Skeletal muscle satellite cell (primary cell): ENCODE results near the gene FBXO44.

Source experiments
- H3K27me3 ChIP-seq: 2 replicates; pipeline ENCODE4 v1.7.0; 2013; ENCODE audit warnings: low read length; ENCODE audit not compliant: control insufficient read depth, insufficient read depth
- H3K36me3 ChIP-seq: 2 replicates; pipeline ENCODE4 v1.7.0; 2013; ENCODE audit warnings: mild to moderate bottlenecking, control low read depth, low read length; ENCODE audit not compliant: insufficient read depth
- H3K4me1 ChIP-seq: 2 replicates; pipeline ENCODE4 v1.7.0; 2013; ENCODE audit warnings: low read length; ENCODE audit not compliant: control insufficient read depth, insufficient read depth
- H3K4me2 ChIP-seq: 2 replicates; pipeline ENCODE4 v1.7.0; 2013; ENCODE audit warnings: mild to moderate bottlenecking, low read length
- H3K4me3 ChIP-seq: 2 replicates; pipeline ENCODE4 v1.7.0; 2013; ENCODE audit warnings: low read length
- H3K9ac ChIP-seq: 2 replicates; pipeline ENCODE4 v1.7.0; 2013; ENCODE audit warnings: mild to moderate bottlenecking, low read depth, low read length, moderate library complexity
- H3K9me3 ChIP-seq: replicated peaks from 2 replicates; pipeline ENCODE4 v1.7.0; 2013; ENCODE audit warnings: mild to moderate bottlenecking, control low read depth, low read length

Gene FBXO44

DNA sequence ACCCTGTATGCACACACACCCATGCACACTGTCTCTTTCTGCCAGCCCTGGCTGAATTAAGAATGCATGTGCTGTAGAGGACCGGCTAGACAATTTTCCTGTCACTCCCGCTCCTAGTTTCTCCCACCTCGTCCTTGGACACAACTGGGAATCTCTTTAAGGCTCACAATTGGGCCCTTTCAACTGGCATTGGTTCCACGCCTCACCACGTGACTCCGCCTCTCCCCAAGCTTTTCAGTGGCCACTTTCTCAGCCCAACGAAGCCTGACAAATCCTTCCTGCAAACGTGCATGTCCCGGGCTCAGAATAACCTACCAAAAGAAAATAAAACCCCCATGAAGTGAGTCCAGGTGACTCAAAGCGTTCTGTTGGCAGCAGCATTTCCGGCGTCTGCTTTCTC, 34.3 kb upstream of the FBXO44 start:
- no peaks in the 10 kb centered on the region for H3K36me3 ChIP-seq
- no peaks in the 10 kb centered on the region for H3K4me1 ChIP-seq
- no peak overlapping the region for H3K4me3 ChIP-seq
- H3K27me3 ChIP-seq: peaks cover 40% of the 10 kb centered on the region
- H3K9me3 ChIP-seq: no peaks in the 10 kb centered on the region
- H3K4me2 ChIP-seq: no peak overlapping the region
- H3K9ac ChIP-seq: no peak overlapping the region

DNA sequence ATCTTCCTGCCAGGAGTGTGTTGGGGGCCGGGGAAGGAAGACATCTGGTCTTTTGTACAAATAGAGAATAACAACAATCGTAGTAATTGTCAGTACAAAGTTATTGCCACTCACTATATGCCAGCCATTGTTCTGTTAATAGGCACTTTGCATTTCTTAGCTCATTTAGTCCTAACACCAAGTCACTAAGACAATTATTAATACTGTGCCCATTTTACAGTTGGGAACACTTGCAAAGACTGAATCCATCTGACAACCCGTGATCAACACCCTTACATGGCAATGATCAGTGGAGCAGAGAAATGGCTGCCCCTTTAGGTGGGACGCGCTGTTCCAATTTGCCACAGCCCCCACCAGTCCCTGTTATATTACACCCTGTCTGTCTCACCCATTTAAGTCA, 33.8 kb upstream of the FBXO44 start:
- Histone ChIP-seq H3K4me2 (no peak overlapping the region), H3K4me1 (no peaks in the 10 kb centered on the region), H3K36me3 (no peaks in the 10 kb centered on the region), H3K4me3 (no peak overlapping the region), H3K9ac (no peak overlapping the region), H3K27me3 (peaks cover 45% of the 10 kb centered on the region), H3K9me3 (no peaks in the 10 kb centered on the region)

DNA sequence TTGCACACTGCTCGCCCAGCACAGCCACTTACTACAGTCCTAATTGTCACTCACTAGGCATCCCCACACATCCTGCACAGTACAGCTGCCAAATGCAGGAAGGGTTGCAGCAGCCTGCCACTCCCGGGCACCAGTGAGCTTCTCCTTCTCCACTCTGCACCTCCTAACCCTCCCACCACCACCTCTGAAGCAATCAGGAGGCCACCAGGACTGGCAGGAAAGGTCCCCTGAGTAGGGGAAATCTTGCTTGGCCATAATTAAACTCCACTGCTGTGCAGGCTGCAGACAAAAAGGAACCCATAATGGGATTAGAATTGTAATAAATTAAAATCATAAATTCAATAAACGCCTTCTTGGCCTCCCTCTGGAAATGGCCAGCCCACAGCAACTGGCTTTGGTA, 32.3 kb upstream of the FBXO44 start:
- Histone ChIP-seq H3K4me3 (no peak overlapping the region), H3K27me3 (peaks cover 34% of the 10 kb centered on the region), H3K9me3 (no peaks in the 10 kb centered on the region), H3K4me2 (no peak overlapping the region), H3K36me3 (no peaks in the 10 kb centered on the region), H3K9ac (no peak overlapping the region), H3K4me1 (no peaks in the 10 kb centered on the region)

DNA sequence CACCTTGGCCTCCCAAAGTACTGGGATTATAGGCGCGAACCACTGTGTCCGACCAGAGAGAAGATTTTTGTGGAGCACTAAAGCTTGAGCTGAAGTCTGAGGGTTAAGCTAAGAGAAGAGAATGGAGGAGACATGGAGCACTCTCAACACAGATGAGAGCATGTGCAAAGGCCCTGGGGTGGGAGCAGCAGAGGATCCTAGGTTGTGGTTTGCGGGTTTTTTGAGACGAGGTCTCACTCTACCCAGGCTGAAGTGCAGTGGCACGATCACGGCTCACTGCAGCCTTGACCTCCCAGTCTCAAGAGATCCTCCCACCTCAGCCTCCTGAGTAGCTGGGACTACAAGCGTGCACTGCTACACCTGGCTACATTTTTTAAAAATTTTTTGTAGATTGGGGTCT, 31.0 kb upstream of the FBXO44 start:
- Histone ChIP-seq H3K4me1 (no peaks in the 10 kb centered on the region), H3K4me2 (no peak overlapping the region), H3K36me3 (no peaks in the 10 kb centered on the region), H3K9me3 (no peaks in the 10 kb centered on the region), H3K4me3 (no peak overlapping the region), H3K27me3 (peaks cover 24% of the 10 kb centered on the region), H3K9ac (no peak overlapping the region)

DNA sequence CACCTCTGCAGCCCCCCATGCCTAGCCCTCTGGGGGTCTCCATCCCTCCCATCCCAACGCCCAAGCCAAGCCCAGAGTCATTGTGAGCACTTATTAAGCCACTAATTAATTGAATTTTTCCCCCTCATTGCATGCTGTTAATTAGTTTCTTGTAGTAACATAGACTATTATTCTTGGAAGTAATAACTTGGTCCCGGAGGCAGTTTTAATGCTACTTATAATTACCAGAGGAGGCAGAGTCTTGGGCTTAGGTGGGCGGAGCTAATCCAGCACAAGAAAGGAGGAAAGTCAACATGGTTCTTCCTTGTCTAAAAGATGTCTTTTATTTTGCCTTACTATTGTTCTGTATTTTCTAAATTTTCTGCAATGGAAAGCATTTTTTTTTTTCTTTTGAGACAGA, 28.1 kb upstream of the FBXO44 start:
- Histone ChIP-seq H3K9me3 (no peaks in the 10 kb centered on the region), H3K36me3 (no peaks in the 10 kb centered on the region), H3K9ac (no peak overlapping the region), H3K27me3 (peaks cover 31% of the 10 kb centered on the region), H3K4me2 (no peak overlapping the region), H3K4me3 (no peak overlapping the region), H3K4me1 (no peaks in the 10 kb centered on the region)

DNA sequence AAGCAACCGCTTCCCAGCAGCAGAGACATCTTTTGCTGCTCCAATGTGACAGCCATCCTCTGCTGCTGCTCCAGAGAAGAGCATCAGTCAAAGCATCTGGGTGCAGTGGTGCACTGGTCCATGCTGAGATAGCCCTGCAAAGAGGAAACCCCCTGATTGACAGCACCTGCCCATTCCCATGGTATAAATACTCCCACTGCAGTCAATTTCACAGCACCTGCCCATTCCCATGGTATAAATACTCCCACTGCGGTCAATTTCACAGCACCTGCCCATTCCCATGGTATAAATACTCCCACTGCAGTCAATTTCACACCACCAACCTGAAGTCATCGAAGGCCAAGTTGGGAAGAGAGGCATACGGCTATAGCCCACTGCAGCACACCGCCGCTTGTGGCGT, 25.9 kb upstream of the FBXO44 start:
- Histone ChIP-seq H3K4me3 (no peak overlapping the region), H3K4me2 (no peak overlapping the region), H3K4me1 (no peaks in the 10 kb centered on the region), H3K27me3 (peaks cover 32% of the 10 kb centered on the region), H3K36me3 (no peaks in the 10 kb centered on the region), H3K9ac (no peak overlapping the region), H3K9me3 (no peaks in the 10 kb centered on the region)

DNA sequence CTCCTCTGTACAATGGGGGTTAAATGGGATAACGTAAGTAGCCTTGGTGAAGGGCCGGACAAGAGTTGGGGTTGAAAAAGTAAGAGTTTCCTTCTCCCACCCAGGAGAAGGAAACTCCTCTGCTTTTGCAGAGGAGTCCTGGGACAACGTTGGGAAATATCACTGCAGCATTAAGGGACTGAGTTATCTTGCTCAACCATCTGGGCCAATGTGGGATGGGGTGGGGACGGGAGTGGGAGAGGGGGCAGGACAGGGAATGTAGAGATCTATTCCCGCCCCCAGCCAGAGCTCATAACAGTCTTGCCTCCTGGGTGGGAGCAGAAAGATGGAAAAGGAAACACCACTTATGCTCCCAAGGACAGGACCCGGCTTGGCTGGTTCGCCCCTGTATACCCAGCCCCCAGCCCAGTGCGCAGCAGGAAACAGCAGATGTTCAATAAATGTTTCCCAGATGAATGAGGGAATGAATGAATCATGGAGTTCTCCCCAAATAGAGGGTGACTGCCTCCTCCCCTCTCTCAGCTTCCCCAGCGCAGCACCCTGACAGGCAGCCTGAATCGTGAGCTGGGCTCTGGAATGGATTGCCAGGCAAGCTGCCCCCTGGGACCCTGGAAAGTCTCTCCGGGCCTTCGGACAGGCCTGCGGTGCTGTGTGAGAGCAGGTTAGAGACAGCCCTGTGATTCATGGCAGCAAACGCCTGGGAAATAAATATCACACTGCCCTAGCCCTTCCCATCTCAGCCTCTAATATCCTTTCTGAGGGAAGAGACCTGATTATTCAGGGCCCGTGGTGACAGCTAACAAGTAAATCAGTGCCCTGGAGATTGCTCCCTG, 25.3 kb upstream of the FBXO44 start:
- Histone ChIP-seq H3K4me1 (no peaks in the 10 kb centered on the region), H3K36me3 (no peaks in the 10 kb centered on the region), H3K27me3 (peaks cover 34% of the 10 kb centered on the region), H3K9ac (no peak overlapping the region), H3K4me3 (no peak overlapping the region), H3K4me2 (no peak overlapping the region), H3K9me3 (no peaks in the 10 kb centered on the region)

DNA sequence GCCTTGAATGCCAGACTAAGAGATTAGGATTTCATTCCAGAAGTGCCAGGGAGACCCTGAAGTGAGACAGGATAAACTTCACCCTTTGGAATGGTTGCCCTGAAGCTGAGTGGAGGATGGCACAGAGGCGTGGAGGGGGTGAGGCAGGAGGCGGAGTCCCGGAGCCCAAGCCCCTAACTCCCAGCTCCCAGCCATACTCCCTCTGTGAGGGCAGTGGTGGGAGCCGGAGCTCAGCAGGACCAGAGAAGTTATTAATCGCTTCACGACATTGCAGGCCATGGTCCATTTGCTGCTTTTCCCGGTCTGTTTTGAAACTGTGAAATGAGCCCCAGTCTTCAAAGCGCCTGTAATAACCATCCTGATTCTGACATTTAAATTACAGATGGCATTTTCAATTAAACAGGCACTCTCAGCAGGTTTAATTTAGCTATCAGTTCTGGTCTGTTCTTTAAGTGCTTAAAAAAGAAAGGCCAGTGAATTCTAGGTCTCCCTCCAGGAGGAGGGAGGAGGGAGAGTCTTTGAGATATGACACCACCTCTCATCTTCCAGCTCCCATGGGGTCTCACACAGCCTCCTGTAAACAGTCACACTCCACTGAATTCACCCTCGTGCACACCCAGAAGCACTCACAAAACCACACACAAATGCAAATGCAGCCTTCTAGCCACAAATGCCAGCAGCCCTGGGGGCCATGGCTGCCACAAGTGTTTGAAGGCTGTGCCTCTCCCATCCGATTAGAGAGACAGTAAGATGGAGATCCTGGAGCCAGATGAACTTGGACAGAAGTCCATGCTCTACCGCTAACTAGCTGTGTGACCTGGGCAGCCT, 20.1 kb upstream of the FBXO44 start:
- no peak overlapping the region for H3K4me2 ChIP-seq
- H3K9ac ChIP-seq: no peak overlapping the region
- no peak overlapping the region for H3K4me3 ChIP-seq
- H3K9me3 ChIP-seq: no peaks in the 10 kb centered on the region
- H3K27me3 ChIP-seq: peaks cover 49% of the 10 kb centered on the region
- no peaks in the 10 kb centered on the region for H3K36me3 ChIP-seq
- H3K4me1 ChIP-seq: no peaks in the 10 kb centered on the region

DNA sequence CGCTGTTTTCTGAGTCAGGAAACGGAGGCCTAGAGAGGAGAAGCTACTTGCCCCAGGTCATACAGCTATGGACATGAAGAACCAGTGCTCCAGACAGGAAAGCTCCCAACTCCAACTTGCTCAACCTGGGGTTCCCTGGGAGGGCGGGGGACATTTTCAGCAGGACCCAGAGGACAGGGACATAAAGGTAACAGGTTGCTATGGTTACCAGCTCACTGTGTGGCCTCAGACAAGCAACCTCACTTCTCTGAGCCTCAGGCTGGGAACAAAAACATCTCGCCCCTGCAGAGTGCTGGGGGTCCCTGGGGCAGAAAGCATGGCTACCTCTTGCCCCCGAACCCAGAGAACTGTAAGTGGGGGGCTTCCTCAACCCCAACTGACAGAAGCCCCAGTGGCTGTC, 16.6 kb upstream of the FBXO44 start:
- no peaks in the 10 kb centered on the region for H3K36me3 ChIP-seq
- H3K9me3 ChIP-seq: no peaks in the 10 kb centered on the region
- no peaks in the 10 kb centered on the region for H3K4me1 ChIP-seq
- H3K9ac ChIP-seq: no peak overlapping the region
- H3K27me3 ChIP-seq: peaks cover 43% of the 10 kb centered on the region
- no peak overlapping the region for H3K4me3 ChIP-seq
- H3K4me2 ChIP-seq: no peak overlapping the region

DNA sequence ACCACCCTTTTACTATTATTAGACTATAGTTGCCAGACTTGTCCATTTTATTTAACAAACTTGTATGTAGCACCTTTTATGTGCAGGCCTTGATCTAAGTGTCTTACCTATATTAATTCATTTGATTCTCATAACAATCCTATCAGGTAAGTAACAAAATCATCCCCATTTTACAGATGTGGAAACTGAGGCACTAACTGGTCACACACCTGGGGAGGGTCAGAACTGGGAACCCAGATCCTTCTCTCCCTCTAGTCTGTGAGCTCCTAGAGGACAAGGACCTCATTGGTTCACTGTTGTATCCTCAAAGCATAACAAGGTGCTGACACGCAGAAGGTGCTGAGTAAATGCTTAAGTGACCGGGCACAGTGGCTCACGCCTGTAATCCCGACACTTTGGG, 15.3 kb upstream of the FBXO44 start:
- peaks cover 45% of the 10 kb centered on the region for H3K27me3 ChIP-seq
- no peak overlapping the region for H3K4me3 ChIP-seq
- H3K9ac ChIP-seq: no peak overlapping the region
- H3K4me2 ChIP-seq: no peak overlapping the region
- no peaks in the 10 kb centered on the region for H3K9me3 ChIP-seq
- no peaks in the 10 kb centered on the region for H3K4me1 ChIP-seq
- H3K36me3 ChIP-seq: no peaks in the 10 kb centered on the region

DNA sequence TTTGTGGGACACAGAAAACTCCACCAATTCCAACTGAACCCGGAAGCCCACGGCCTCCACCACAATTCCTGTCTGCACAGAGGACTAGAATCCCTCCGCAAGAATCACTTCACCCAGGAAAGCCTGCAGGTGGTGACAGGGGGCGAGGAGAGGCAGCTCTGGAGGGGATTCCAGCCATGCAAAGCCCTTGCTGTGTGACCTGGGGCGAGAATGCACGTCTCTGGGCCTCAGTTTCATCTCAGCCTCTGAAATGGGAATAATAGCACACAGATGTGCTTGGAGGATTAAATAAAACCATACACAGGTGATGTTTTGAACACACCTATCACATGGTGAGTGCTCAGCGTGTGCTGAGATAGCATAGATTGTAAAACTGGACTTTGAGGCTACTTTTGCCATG, 14.6 kb upstream of the FBXO44 start:
- Histone ChIP-seq H3K36me3 (no peaks in the 10 kb centered on the region), H3K27me3 (peaks cover 40% of the 10 kb centered on the region), H3K4me2 (no peak overlapping the region), H3K4me3 (no peak overlapping the region), H3K4me1 (no peaks in the 10 kb centered on the region), H3K9ac (no peak overlapping the region), H3K9me3 (no peaks in the 10 kb centered on the region)

DNA sequence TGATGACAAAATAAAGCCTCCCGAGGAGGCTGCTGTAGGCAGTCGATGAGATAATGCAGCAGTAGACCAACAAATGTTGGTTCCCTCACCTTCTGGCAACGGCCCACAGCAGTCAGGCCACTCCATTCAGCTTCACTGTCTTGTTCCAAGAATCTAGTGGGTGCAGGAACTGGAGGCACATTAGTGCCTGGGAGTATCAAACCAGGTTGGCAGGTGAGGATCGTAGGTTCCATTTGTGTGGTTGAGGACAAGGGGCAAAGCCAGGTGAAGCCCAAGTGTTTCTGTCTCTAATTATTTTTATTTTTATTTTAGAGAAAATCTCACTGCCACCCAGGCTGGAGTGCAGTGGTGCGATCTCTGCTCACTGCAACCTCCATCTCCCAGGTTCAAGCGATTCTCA, 13.7 kb upstream of the FBXO44 start:
- Histone ChIP-seq H3K36me3 (no peaks in the 10 kb centered on the region), H3K4me1 (no peaks in the 10 kb centered on the region), H3K4me2 (no peak overlapping the region), H3K27me3 (peaks cover 41% of the 10 kb centered on the region), H3K9me3 (no peaks in the 10 kb centered on the region), H3K4me3 (no peak overlapping the region), H3K9ac (no peak overlapping the region)
